ENCODE measurements around the gene SST.

SST gene

DNA sequence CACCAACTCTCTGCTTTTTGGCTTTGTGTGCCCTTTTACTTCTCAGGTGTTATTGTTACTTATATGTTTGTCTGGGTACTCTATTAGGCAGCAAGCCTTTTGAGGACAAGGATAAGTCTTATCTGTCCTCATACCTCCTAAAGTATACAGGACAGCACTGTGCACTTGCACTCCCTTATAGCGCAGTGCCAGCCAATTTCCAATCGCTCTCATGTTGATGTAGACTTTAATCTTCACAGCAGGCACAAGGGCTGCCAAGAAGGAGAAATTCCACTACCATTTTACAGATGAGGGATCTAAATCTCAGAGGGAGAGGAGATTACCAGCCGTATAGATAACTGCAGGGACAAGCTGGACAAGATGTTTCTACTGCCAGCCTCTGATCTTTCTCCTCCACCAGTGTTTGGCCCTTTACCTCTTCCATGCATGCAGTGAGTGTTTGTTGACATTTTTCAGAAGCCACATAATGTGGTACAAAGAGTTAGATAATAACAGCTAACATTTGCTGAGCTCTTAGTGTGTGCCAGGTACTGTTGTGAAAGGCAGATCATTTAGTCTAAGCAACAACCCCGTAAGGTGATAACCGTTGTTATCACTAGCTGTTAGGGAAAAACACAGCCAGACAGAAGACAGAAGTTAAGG, 30.1 kb downstream of the SST start:
- Histone ChIP-seq H3K4me3 (no peak overlapping the region), H3K4me1 (no peaks in the 10 kb centered on the region), H3K9me3 (no peaks in the 10 kb centered on the region), H3K27ac (no peak overlapping the region), H3K36me3 (no peaks in the 10 kb centered on the region), H3K27me3 (no peaks in the 10 kb centered on the region)
- TF ChIP-seq CTCF (IDR thresholded peaks at IDR 0.05): no peak
- intact Hi-C loops (cut with DNase I; ENCODE audit: low total_unique reads): no loop called here
- DNase-seq: no peak

DNA sequence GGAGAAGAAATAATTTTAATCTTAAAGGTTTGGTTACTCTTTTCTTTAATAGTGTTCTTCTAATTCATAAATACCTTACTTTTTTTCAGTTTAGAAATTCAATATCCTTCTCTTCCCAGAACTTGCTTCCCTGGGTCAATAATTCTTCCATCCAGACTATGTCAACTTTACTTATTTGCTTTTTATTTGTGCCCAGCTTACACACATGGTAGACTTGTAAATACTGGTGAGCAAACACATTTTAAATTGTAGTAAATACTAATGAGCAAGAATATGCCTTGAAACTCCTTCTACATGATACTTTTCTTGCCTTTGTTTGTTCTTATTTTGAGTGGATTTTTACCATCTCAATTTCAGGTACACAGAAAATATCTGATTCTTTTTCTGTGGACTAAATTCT, 33.7 kb downstream of the SST start:
- Histone ChIP-seq H3K27ac (no peak overlapping the region), H3K4me1 (no peaks in the 10 kb centered on the region), H3K9me3 (peaks cover 0 to 12% (median 11%) of the 10 kb centered on the region in 3 donors), H3K27me3 (no peaks in the 10 kb centered on the region), H3K36me3 (no peaks in the 10 kb centered on the region), H3K4me3 (no peak overlapping the region)
- intact Hi-C loops (cut with DNase I; ENCODE audit: low total_unique reads): no loop called here
- TF ChIP-seq CTCF (IDR thresholded peaks at IDR 0.05): no peak
- no peak for DNase-seq

DNA sequence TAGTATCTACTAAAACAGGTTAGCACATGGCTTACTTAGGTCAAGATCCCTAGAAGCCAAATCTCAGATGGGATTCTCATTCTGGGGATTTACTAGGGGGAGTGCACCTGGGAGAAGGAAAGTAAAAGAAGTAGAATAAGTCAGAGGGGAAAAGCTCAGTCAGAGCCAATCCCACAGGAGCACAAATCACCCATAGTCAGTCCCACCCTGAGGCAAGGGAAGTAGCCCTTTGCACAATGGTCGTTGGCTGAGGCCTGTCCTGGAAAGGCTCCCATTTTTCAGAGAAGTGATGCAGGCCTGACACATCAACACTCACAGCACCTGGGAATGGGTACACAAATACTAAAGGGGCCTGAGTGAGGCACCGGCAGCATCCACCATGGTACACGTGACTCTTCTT, 39.8 kb downstream of the SST start:
- H3K4me1 ChIP-seq: no peaks in the 10 kb centered on the region
- H3K27ac ChIP-seq: no peak overlapping the region
- intact Hi-C loops (cut with DNase I; ENCODE audit: low total_unique reads): no loop called here
- H3K36me3 ChIP-seq: no peaks in the 10 kb centered on the region
- DNase-seq: no peak
- H3K9me3 ChIP-seq: peaks cover 0 to 12% (median 11%) of the 10 kb centered on the region in 3 donors
- TF ChIP-seq CTCF (IDR thresholded peaks at IDR 0.05): no peak
- H3K27me3 ChIP-seq: no peaks in the 10 kb centered on the region
- H3K4me3 ChIP-seq: no peak overlapping the region

DNA sequence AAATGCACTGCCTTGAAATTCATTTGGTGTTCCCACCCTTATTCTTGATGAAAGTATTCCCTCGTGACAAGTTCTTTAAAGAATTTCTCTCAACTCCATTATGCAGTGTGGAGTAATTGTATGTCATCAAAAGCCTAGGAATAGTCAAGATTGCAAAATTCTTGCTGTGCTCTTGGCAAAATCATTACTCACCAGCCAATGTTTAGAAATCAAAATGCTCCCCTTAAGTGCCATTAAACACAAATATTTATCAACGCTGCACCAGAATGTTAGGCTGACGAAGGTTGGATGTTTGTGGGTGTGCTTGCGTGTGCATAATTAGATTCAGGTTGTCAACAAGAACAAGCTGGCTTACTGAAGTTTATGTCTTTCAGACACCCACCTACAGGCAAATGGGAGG, 40.5 kb downstream of the SST start:
- no peak overlapping the region for H3K27ac ChIP-seq

GRCh38 chr3:187628169-187628568, 42.0 kb downstream of the SST start:
- Histone ChIP-seq H3K27me3 (peaks cover 0 to 8% of the 10 kb centered on the region in 2 donors), H3K36me3 (no peaks in the 10 kb centered on the region), H3K9me3 (no peaks in the 10 kb centered on the region), H3K4me3 (no peak overlapping the region), H3K27ac (no peak overlapping the region), H3K4me1 (no peaks in the 10 kb centered on the region)
- no peak for TF ChIP-seq CTCF (IDR thresholded peaks at IDR 0.05)
- intact Hi-C loops (cut with DNase I; ENCODE audit: low total_unique reads): no loop called here
- no peak for DNase-seq

More for the DNA sequence above, 40.5 kb downstream of the SST start:
- H3K27me3 ChIP-seq: no peaks in the 10 kb centered on the region
- TF ChIP-seq CTCF (IDR thresholded peaks at IDR 0.05): no peak
- DNase-seq: no peak
- no peaks in the 10 kb centered on the region for H3K4me1 ChIP-seq
- no peak overlapping the region for H3K4me3 ChIP-seq
- intact Hi-C loops (cut with DNase I; ENCODE audit: low total_unique reads): no loop called here
- peaks cover 0 to 9% (median 9%) of the 10 kb centered on the region in 3 donors for H3K9me3 ChIP-seq
- no peaks in the 10 kb centered on the region for H3K36me3 ChIP-seq

- Histone ChIP-seq H3K4me3 (no peak overlapping the region), H3K36me3 (no peaks in the 10 kb centered on the region), H3K9me3 (no peaks in the 10 kb centered on the region), H3K27ac (no peak overlapping the region), H3K4me1 (no peaks in the 10 kb centered on the region), H3K27me3 (peaks cover 0 to 8% of the 10 kb centered on the region in 2 donors)
- intact Hi-C loops (cut with DNase I; ENCODE audit: low total_unique reads): no loop called here
- no peak for DNase-seq
- TF ChIP-seq CTCF (IDR thresholded peaks at IDR 0.05): no peak
Observed at GRCh38 chr3:187626581-187626980, 43.6 kb downstream of the SST start.

Measured in tibial artery (tissue), 4 donors.